ENCODE measurements around the gene HMGB4. TPM values are rescaled to one million over a fixed set of nuclear protein-coding genes. Genes with fewer than 3 reads are reported as not detected.

HMGB4 gene
- total and polyA plus RNA-seq, 2 of the 4 experiments (the other 2 are of a cell fraction) = not detected

DNA sequence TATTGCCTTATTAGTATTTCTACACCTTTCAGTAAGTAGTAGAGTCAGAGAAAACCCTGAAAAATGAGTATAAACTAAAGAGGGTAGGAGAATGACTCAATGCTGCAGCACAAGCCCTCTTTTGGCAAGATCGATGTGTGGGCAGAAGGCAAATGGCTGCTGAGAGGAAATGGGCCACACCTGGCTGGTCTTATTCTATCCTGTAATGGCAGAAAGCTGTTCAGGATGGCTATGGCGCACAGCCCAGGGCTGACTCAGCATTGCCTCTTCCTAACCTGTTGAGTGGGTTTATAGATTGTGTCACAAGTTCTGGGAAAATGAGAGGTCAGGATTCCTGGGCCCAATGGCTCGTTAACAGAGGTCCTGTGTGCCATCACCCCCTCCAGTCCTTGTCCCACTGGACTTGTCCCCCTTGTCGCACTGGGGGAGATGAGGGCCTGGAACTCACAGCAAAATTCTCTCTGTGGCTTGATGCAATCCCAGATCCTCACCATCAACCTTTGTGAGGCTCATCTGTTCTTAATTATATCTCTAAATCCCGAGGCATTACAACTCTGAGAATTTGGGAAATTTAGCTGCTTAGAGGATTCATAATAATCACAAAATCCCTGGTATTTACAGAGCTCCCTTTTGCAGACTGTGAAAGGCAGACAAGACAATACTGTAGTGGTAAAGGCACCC, 13.2 kb downstream of the HMGB4 start:
- H3K4me3 ChIP-seq (ENCODE audit: insufficient read depth, low read depth, low read length) = no peak overlapping the region
- no peak overlapping the region for H4K91ac ChIP-seq (ENCODE audit: insufficient read depth, low read depth, low read length)
- ATAC-seq (ENCODE audit: low read depth) (no peak), DNase-seq (peak; percentile 28)
- WGBS, 2 experiments (ENCODE audit: extremely low coverage in 2 of 2, insufficient read length in 1 of 2) = no CpG with 5 or more reads among the region's 5 CpGs
- H3K27me3 ChIP-seq (ENCODE audit: control insufficient read depth, insufficient read depth, low read length) = no peaks in the 10 kb centered on the region
- H3K14ac ChIP-seq (replicated peaks; ENCODE audit: low read depth, low read length) = no peak overlapping the region
- H3K79me1 ChIP-seq (ENCODE audit: low read depth in 1 of 2, low read length in 2 of 2) = no peaks in the 10 kb centered on the region
- TF ChIP-seq ELK1 (IDR thresholded peaks at IDR 0.05; ENCODE audit: borderline replicate concordance, low read depth, low read length) = no peak
- no peak for TF ChIP-seq CTCF (conservative IDR thresholded peaks at IDR 0.05; ENCODE audit: low read depth, low read length)
- TF ChIP-seq SMC3 (IDR thresholded peaks at IDR 0.05; ENCODE audit: low read depth, low read length) = no peak
- no peak for TF ChIP-seq MAZ (IDR thresholded peaks at IDR 0.05; ENCODE audit: borderline replicate concordance, low read depth, low read length)
- TF ChIP-seq MXI1 (IDR thresholded peaks at IDR 0.05; ENCODE audit: borderline replicate concordance, low read depth, low read length) = no peak
- TF ChIP-seq MAFK (IDR thresholded peaks at IDR 0.05; ENCODE audit: low read depth, low read length) = no peak
- TF ChIP-seq NFE2L2 (IDR thresholded peaks at IDR 0.05; ENCODE audit: low read depth, low read length) = no peak
- TF ChIP-seq RAD21 (IDR thresholded peaks at IDR 0.05; ENCODE audit: low read length) = no peak
- no peak for TF ChIP-seq RFX5 (IDR thresholded peaks at IDR 0.05; ENCODE audit: low read depth, low read length)
- no peak for TF ChIP-seq BHLHE40 (IDR thresholded peaks at IDR 0.05; ENCODE audit: low read depth, low read length)
- no peak for TF ChIP-seq RCOR1 (IDR thresholded peaks at IDR 0.05; ENCODE audit: insufficient replicate concordance, low read length)
- no peak for TF ChIP-seq FOS (IDR thresholded peaks at IDR 0.05; ENCODE audit: low read depth, low read length)
- TF ChIP-seq CHD1 (IDR thresholded peaks at IDR 0.05; ENCODE audit: low read depth, low read length) = no peak
- no peak for TF ChIP-seq CEBPB (IDR thresholded peaks at IDR 0.05; ENCODE audit: low read depth, low read length)
- TF ChIP-seq, protein P1, sequence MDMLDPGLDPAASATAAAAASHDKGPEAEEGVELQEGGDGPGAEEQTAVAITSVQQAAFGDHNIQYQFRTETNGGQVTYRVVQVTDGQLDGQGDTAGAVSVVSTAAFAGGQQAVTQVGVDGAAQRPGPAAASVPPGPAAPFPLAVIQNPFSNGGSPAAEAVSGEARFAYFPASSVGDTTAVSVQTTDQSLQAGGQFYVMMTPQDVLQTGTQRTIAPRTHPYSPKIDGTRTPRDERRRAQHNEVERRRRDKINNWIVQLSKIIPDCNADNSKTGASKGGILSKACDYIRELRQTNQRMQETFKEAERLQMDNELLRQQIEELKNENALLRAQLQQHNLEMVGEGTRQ (IDR thresholded peaks at IDR 0.05; ENCODE audit: low read depth, low read length) = no peak
- TF ChIP-seq POLR2A (IDR thresholded peaks at IDR 0.05; ENCODE audit: low read depth, low read length) = no peak
- no peak overlapping the region for H2BK15ac ChIP-seq (ENCODE audit: low read depth, low read length)
- no peak overlapping the region for H2BK20ac ChIP-seq (ENCODE audit: low read depth, low read length)
- BruUV-seq (replicated peaks) = no TSS peak
- no peaks in the 10 kb centered on the region for H4K20me1 ChIP-seq (ENCODE audit: insufficient read depth, low read length)
- H3K4me2 ChIP-seq (ENCODE audit: low read depth, low read length) = no peak overlapping the region
- no peak overlapping the region for H3K18ac ChIP-seq (ENCODE audit: low read depth, low read length)
- ChIA-PET POLR2A (ENCODE audit: unreplicated experiment) (no interaction called here), CTCF (no interaction called here)
- no peak overlapping the region for H2AFZ ChIP-seq (replicated peaks; ENCODE audit: low read length, poor library complexity)
- in situ Hi-C loops (cut with MboI; ENCODE audit: low sequenced_read_pairs) = no loop called here
- H2BK5ac ChIP-seq (ENCODE audit: low read depth, low read length, poor library complexity, severe bottlenecking) = no peak overlapping the region
- no peak overlapping the region for H2AK9ac ChIP-seq (replicated peaks; ENCODE audit: low read depth, low read length, poor library complexity)
- H3K9ac ChIP-seq (ENCODE audit: low read depth, low read length) = no peak overlapping the region
- H3K9me3 ChIP-seq (ENCODE audit: control insufficient read depth, insufficient read depth, low read length) = peaks cover 17% of the 10 kb centered on the region
- no peak overlapping the region for H3K27ac ChIP-seq (ENCODE audit: insufficient read depth, low read length)
- H4K8ac ChIP-seq (ENCODE audit: low read depth in 2 of 2, low read length in 2 of 2) = no peak overlapping the region
- no peak overlapping the region for H4K5ac ChIP-seq (ENCODE audit: low read depth, low read length)
- H3K4me1 ChIP-seq (ENCODE audit: control insufficient read depth, insufficient read depth, low read length) = no peaks in the 10 kb centered on the region
- dilution Hi-C loops (cut with HindIII; ENCODE audit: low sequenced_read_pairs, unreplicated experiment) = no loop called here
- H3K4ac ChIP-seq (ENCODE audit: low read depth, low read length) = no peak overlapping the region
- no peak overlapping the region for H3K56ac ChIP-seq (ENCODE audit: extremely low read depth, insufficient read depth, low read length)
- H2BK120ac ChIP-seq (ENCODE audit: low read depth, low read length) = no peak overlapping the region
- H3K36me3 ChIP-seq (ENCODE audit: control insufficient read depth, insufficient read depth, low read length) = no peaks in the 10 kb centered on the region
- H2AK5ac ChIP-seq (ENCODE audit: low read depth, low read length) = no peak overlapping the region
- intact Hi-C loops (cut with micrococcal nuclease) = no loop called here
- H3K9me1 ChIP-seq (ENCODE audit: insufficient read depth, low read length) = no peaks in the 10 kb centered on the region
- no peak overlapping the region for H3K23ac ChIP-seq (ENCODE audit: low read depth, low read length)
